GM12872 (cell line): ENCODE data around the gene ASB10.

Experiments used
- CTCF ChIP-seq: IDR thresholded peaks from 3 replicates; pipeline ENCODE4 v1.5.1; 2011; ENCODE audit warnings: low read depth, mild to moderate bottlenecking, low read length, moderate library complexity; ENCODE audit not compliant: insufficient read depth

The ASB10 gene

DNA sequence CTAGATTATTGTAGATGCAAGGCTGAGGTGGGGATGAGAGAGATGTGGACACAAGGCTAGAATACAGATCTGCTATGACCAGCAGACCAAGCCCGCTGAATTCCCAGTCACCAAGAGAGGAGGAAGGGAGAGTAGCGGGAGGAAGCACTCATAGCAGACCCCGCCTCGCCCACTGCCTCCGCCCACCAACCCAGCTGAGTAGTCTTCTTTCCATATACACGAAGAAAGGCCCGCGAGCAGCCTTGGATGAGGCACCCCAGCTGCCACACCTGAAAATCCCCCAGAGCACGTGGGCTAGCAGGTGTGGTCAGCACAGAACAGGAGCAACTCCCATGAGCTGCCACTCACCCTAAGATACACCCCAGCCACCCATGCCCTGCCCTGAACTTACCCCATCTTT is 31.1 kb upstream of the ASB10 start:
- no peak for TF ChIP-seq CTCF

- no peak for TF ChIP-seq CTCF
Measured at GRCh38 chr7:151215396-151215795, 28.3 kb upstream of the ASB10 start.

- TF ChIP-seq CTCF: no peak
Measured at GRCh38 chr7:151213826-151214225, 26.8 kb upstream of the ASB10 start.

DNA sequence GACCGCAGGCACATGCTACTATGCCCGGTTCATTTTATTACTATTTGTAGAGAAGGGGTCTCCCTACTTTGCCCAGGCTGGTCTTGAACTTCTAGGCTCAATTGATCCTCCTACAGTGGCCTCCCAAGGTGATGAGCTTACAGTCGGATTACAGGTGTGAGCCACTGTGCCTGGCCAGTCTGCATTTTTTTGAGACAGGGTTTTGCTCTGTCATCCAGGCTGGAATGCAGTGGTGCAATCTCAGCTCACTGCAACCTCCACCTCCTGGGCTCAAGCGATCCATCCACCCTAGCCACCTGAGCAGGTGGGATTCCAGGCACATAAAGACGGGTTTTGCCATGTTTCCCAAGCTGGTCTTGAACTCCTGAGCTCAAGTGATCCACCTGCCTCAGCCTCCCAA is 25.6 kb upstream of the ASB10 start:
- no peak for TF ChIP-seq CTCF

- TF ChIP-seq CTCF: no peak
Measured at GRCh38 chr7:151211155-151211772, 24.2 kb upstream of the ASB10 start.

DNA sequence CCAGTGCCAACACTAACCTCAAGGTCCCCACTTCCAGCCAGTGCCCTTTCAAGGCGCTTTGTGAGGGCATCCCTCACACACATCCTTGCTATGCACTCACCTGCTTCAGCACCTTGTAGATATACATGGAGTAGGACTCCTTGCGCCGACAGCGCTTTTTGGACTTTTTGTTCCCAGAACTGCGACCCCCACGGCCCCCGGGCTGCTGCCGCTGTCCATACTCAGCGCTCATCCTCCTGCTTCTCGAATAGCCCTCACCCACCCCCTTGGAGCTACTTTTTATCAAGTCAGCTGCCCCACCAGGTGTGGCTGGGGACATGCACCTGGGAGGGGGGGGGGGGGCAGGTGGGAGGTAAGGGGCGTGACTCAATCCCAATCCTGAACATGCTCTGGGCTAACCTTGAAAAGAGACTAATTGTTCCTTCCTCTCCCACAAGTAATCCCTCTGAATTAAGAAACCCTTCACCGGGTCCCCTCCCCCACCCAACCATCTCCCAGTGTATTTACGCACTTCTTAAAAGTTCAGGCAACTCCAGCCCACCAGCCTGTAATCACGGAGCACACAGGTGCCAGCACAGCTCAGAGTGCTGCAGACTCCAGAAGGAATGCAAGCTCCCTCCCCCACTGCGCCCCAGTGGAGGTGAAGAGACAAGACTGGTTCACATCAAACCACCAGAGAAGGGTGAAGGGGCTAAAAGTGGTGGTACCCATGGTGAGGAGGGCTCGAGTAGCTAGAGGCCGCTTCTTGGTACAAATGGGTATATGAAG is 23.2 kb upstream of the ASB10 start, which contains the start of gene H2BK1:
TSS of gene H2BK1 (minus strand) at position 402 of the 768 bp plus-strand sequence. CDS start at position 232, 170 bp downstream.
- TF ChIP-seq CTCF: no peak

DNA sequence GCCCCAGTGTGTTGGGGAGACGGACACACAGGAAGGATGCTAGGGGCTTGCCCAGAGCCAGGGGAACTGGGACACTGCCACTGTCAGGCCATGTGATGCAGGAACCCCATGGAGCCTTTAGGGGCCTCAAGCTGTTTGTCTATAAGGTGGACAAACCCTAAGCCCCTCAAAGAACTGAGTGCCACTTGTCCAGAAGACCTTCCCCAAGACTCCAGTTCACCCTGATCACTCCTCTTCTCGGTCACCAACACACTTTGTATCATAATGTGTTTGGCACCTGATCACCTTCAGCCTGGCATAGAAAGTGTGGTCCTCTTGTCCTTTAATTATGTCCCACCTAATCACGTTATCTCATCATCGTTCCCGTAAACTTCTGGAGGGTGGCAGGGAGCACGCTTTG is 22.5 kb upstream of the ASB10 start:
- no peak for TF ChIP-seq CTCF
